Stromal cell of bone marrow (primary cell): Measurements from ENCODE around the gene ALKBH5.
A peak's percentile ranks its signal among the peaks of the same experiment; 100 is the strongest.
"Not testable (repeated sequence)": the region's sequence is repeated elsewhere in the genome, so short reads cannot be mapped to it uniquely, and the experiment has no call there.

Source experiments
- DNase-seq: peaks from one replicate; pipeline ENCODE4 v3.0.0-alpha.2; 2012; ENCODE audit warnings: low read depth

ALKBH5 gene

GRCh38 chr17:18185832-18186626 lies 2.4 kb downstream of the ALKBH5 start:
- no peak for DNase-seq

- peak; percentile 52 for DNase-seq
Measured at GRCh38 chr17:18186627-18186982, 3.0 kb downstream of the ALKBH5 start.

- DNase-seq = no peak
Measured at GRCh38 chr17:18187226-18187625, 3.6 kb downstream of the ALKBH5 start.

- no peak for DNase-seq
Measured at GRCh38 chr17:18187821-18188761, 4.5 kb downstream of the ALKBH5 start.

GRCh38 chr17:18190628-18191235 lies 7.1 kb downstream of the ALKBH5 start:
- DNase-seq = no peak

GRCh38 chr17:18191236-18191667 lies 7.6 kb downstream of the ALKBH5 start:
- DNase-seq = no peak

- no peak for DNase-seq
Measured at GRCh38 chr17:18191967-18192366, 8.3 kb downstream of the ALKBH5 start.

GRCh38 chr17:18194394-18194793 lies 10.8 kb downstream of the ALKBH5 start:
- no peak for DNase-seq

- DNase-seq = no peak
Measured at GRCh38 chr17:18194804-18195203, 11.2 kb downstream of the ALKBH5 start.

- no peak for DNase-seq
Measured at GRCh38 chr17:18195246-18195645, 11.6 kb downstream of the ALKBH5 start.

GRCh38 chr17:18197535-18198194 lies 14.0 kb downstream of the ALKBH5 start:
- DNase-seq = no peak

GRCh38 chr17:18198530-18198929 lies 14.9 kb downstream of the ALKBH5 start:
- DNase-seq = no peak

- DNase-seq = no peak
Measured at GRCh38 chr17:18201108-18201507, 17.5 kb downstream of the ALKBH5 start.

- no peak for DNase-seq
Measured at GRCh38 chr17:18203308-18203707, 19.7 kb downstream of the ALKBH5 start.

GRCh38 chr17:18205861-18206260 lies 22.2 kb downstream of the ALKBH5 start:
- no peak for DNase-seq

GRCh38 chr17:18206962-18207361 lies 23.3 kb downstream of the ALKBH5 start:
- DNase-seq = no peak

GRCh38 chr17:18208092-18208491 lies 24.5 kb downstream of the ALKBH5 start:
- DNase-seq = no peak

- DNase-seq = no peak
Measured at GRCh38 chr17:18213666-18214270, 30.1 kb downstream of the ALKBH5 start.

GRCh38 chr17:18216906-18217305 lies 33.3 kb downstream of the ALKBH5 start:
- DNase-seq = not testable (repeated sequence)

GRCh38 chr17:18217412-18218015 lies 33.9 kb downstream of the ALKBH5 start:
- no peak for DNase-seq

GRCh38 chr17:18218756-18219415 lies 35.3 kb downstream of the ALKBH5 start:
- peak; percentile 68 for DNase-seq
